Body of pancreas (tissue), 4 donors: ENCODE results near the gene MBD4. TPM values are rescaled to one million over a fixed set of nuclear protein-coding genes. Genes with fewer than 3 reads are reported as not detected.

Experiments
- ATAC-seq: fragments of 150-250 bp; one replicate; pipeline ENCODE4 v1.9.1; 2016
- DNase-seq, 4 donors: peaks; one replicate each; pipeline ENCODE4 v3.0.0-alpha.2; 2019
- H3K27ac ChIP-seq, 4 donors: fragments of 200-600 bp; sonication (generic); 1 replicate in 3 of 4; 2 replicates in 1 of 4; pipeline versions ENCODE4 v1.5.1 to v1.6.1; 2016 to 2019; ENCODE audit warnings: mild to moderate bottlenecking in 1 of 4, mixed read lengths in 1 of 4, moderate library complexity in 1 of 4
- H3K27me3 ChIP-seq, 2 donors: fragments of 200-600 bp; sonication (generic); one replicate each; pipeline ENCODE4 v1.6.0; 2016; ENCODE audit warnings: mild to moderate bottlenecking in 1 of 2
- H3K36me3 ChIP-seq, 2 donors: fragments of 200-600 bp; sonication (generic); replicated peaks in 1 of 2; 2 replicates each; pipeline ENCODE4 v1.5.1; 2016; ENCODE audit warnings: low read depth in 2 of 2; ENCODE audit not compliant: insufficient read depth in 1 of 2
- H3K4me1 ChIP-seq: fragments of 200-600 bp; sonication (generic); one replicate; pipeline ENCODE4 v1.6.0; 2016
- H3K4me3 ChIP-seq, 2 donors: fragments of 200-600 bp; sonication (generic); 1 replicate in 1 of 2; 2 replicates in 1 of 2; pipeline ENCODE4 v1.5.1; 2016 to 2019
- H3K9me3 ChIP-seq, 3 donors: fragments of 200-600 bp; sonication (generic); 1 replicate in 2 of 3; 2 replicates in 1 of 3; pipeline ENCODE4 v1.5.1; 2016
- CTCF ChIP-seq, 7 experiments: fragments of 450-650 bp in 4 of 7; fragments of 200-600 bp in 3 of 7; sonication (generic) in 3 of 7; IDR thresholded peaks; one replicate each; pipeline ENCODE4 v1.5.1; 2016 to 2019; ENCODE audit warnings: antibody characterized with exemption in 7 of 7
- POLR2A ChIP-seq, 3 donors: fragments of 450-650 bp; IDR thresholded peaks; one replicate each; pipeline ENCODE4 v1.6.1; 2016; ENCODE audit warnings: antibody characterized with exemption in 3 of 3, mild to moderate bottlenecking in 2 of 3
- WGBS, 2 donors: methylation state at CpG; one replicate each; pipeline ENCODE4 v1.1.5; 2017; 5-methylcytosine and 5-hydroxymethylcytosine counted together
- intact Hi-C: fragments of 100-400 bp; cut with DNase I; formaldehyde crosslinking; loops from one replicate; pipeline ENCODE4 v1.15.1; 2023
- total RNA-seq, 2 donors: library from RNA; depleted of rRNA; stranded (reverse); fragments of >200 nt; gene quantifications; one replicate each; pipeline ENCODE4 v1.1.0, GENCODE V29; 2016

MBD4 gene
- total RNA-seq, 2 donors from 2014 or later: 18.7 to 23.1 TPM

- H3K27ac ChIP-seq: no peak overlapping the region
- intact Hi-C loops: no loop called here
- peaks cover 0 to 10% of the 10 kb centered on the region in 2 donors for H3K36me3 ChIP-seq
- TF ChIP-seq POLR2A (IDR thresholded peaks at IDR 0.05) (no peak), CTCF (IDR thresholded peaks at IDR 0.05) (no peak)
- 61 to 63% methylated on average over 4 of the region's 4 CpGs for WGBS, 2 donors
- H3K4me3 ChIP-seq: no peak overlapping the region
- no peak for ATAC-seq
- no peak for DNase-seq
- peaks cover 6% of the 10 kb centered on the region for H3K4me1 ChIP-seq
- H3K27me3 ChIP-seq: no peaks in the 10 kb centered on the region
- H3K9me3 ChIP-seq: no peaks in the 10 kb centered on the region
Measured at GRCh38 chr3:129473067-129473768, 33.5 kb upstream of the MBD4 start.

GRCh38 chr3:129470861-129471260, 31.1 kb upstream of the MBD4 start:
- Histone ChIP-seq H3K4me3 (no peak overlapping the region), H3K4me1 (no peaks in the 10 kb centered on the region), H3K27ac (no peak overlapping the region), H3K36me3 (peaks cover 0 to 6% of the 10 kb centered on the region in 2 donors), H3K9me3 (no peaks in the 10 kb centered on the region), H3K27me3 (no peaks in the 10 kb centered on the region)
- no peak for TF ChIP-seq POLR2A (IDR thresholded peaks at IDR 0.05)
- no peak for TF ChIP-seq CTCF (IDR thresholded peaks at IDR 0.05)
- DNase-seq (no peak), ATAC-seq (no peak)
- WGBS, 2 donors: 79 to 94% methylated on average over 2 of the region's 2 CpGs
- intact Hi-C loops: no loop called here

- H3K4me1 ChIP-seq: no peaks in the 10 kb centered on the region
- WGBS, 2 donors: 38 to 52% methylated on average over 2 of the region's 2 CpGs
- no peak for DNase-seq
- TF ChIP-seq POLR2A (IDR thresholded peaks at IDR 0.05): no peak
- H3K36me3 ChIP-seq: peaks cover 0 to 6% of the 10 kb centered on the region in 2 donors
- no peaks in the 10 kb centered on the region for H3K9me3 ChIP-seq
- no peak overlapping the region for H3K4me3 ChIP-seq
- no peaks in the 10 kb centered on the region for H3K27me3 ChIP-seq
- no peak overlapping the region for H3K27ac ChIP-seq
- intact Hi-C loops: no loop called here
- ATAC-seq: no peak
Measured at GRCh38 chr3:129469026-129469425, 29.3 kb upstream of the MBD4 start.

- TF ChIP-seq POLR2A (IDR thresholded peaks at IDR 0.05) (no peak), CTCF (IDR thresholded peaks at IDR 0.05) (no peak)
- H3K4me1 ChIP-seq: no peaks in the 10 kb centered on the region
- H3K27me3 ChIP-seq: no peaks in the 10 kb centered on the region
- WGBS, 2 donors: 83 to 88% methylated on average over 1 of the region's 1 CpG
- no peaks in the 10 kb centered on the region for H3K9me3 ChIP-seq
- intact Hi-C loops: no loop called here
- DNase-seq (no peak), ATAC-seq (no peak)
- peaks cover 0 to 6% of the 10 kb centered on the region in 2 donors for H3K36me3 ChIP-seq
- no peak overlapping the region for H3K4me3 ChIP-seq
- no peak overlapping the region for H3K27ac ChIP-seq
Measured at GRCh38 chr3:129467932-129468331, 28.2 kb upstream of the MBD4 start.

GRCh38 chr3:129463716-129464115, 24.0 kb upstream of the MBD4 start:
- Histone ChIP-seq H3K36me3 (no peaks in the 10 kb centered on the region), H3K27me3 (no peaks in the 10 kb centered on the region), H3K4me3 (no peak overlapping the region), H3K4me1 (no peaks in the 10 kb centered on the region), H3K27ac (no peak overlapping the region), H3K9me3 (no peaks in the 10 kb centered on the region)
- 70 to 79% methylated on average over 4 of the region's 4 CpGs for WGBS, 2 donors
- no peak for ATAC-seq
- no peak for TF ChIP-seq CTCF (IDR thresholded peaks at IDR 0.05)
- no peak for TF ChIP-seq POLR2A (IDR thresholded peaks at IDR 0.05)
- DNase-seq: no peak
- intact Hi-C loops: no loop called here
